IPS-20b (cell line): ENCODE results near the gene FOXD2.
"Not testable (repeated sequence)": the region's sequence is repeated elsewhere in the genome, so short reads cannot be mapped to it uniquely, and the experiment has no call there.

Experiments
- H3K27ac ChIP-seq: one replicate; pipeline ENCODE4 v1.5.1; 2013; ENCODE audit warnings: low read length
- H3K27me3 ChIP-seq: 2 replicates; pipeline ENCODE4 v1.6.1; 2013; ENCODE audit warnings: mild to moderate bottlenecking, low read length, inconsistent platforms; ENCODE audit not compliant: insufficient read depth
- H3K36me3 ChIP-seq: 2 replicates; pipeline ENCODE4 v1.6.1; 2013; ENCODE audit warnings: low read depth, mild to moderate bottlenecking, inconsistent platforms, low read length, moderate library complexity; ENCODE audit not compliant: insufficient read depth
- H3K4me1 ChIP-seq: 2 replicates; pipeline ENCODE4 v1.6.1; 2013; ENCODE audit warnings: mild to moderate bottlenecking, control low read depth, inconsistent platforms, low read length, moderate library complexity; ENCODE audit not compliant: insufficient read depth
- H3K4me3 ChIP-seq: 2 replicates; pipeline ENCODE4 v1.5.1; 2013; ENCODE audit warnings: mild to moderate bottlenecking, low read length, inconsistent platforms
- H3K9ac ChIP-seq: 2 replicates; pipeline ENCODE4 v1.6.1; 2013; ENCODE audit warnings: low read depth, mild to moderate bottlenecking, inconsistent platforms, low read length, moderate library complexity
- H3K9me3 ChIP-seq: 2 replicates; pipeline ENCODE4 v1.6.1; 2013; ENCODE audit warnings: mild to moderate bottlenecking, low read depth, low read length, inconsistent platforms; ENCODE audit not compliant: insufficient read depth

Gene FOXD2

DNA sequence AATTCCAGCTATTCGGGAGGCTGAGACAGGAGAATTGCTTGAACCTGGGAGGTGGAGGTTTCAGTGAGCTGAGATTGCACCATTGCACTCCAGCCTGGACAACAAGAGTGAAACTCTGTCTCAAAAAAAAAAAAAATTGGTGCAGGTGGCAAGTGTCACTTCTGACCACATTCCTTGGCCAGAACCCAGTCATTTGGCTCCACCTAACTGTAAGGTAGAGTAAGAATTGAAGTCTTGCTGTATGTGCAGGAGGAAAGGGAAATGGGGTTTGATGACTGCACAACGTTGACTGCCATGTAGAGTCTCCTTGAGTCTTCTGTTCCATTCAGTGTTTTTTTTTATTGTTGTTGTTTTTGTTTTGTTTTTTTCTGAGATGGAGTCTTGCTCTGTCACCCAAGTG, 16.1 kb downstream of the FOXD2 start:
- H3K27ac ChIP-seq, H3K9ac ChIP-seq, H3K4me3 ChIP-seq, H3K4me1 ChIP-seq, H3K9me3 ChIP-seq, H3K36me3 ChIP-seq: not testable (repeated sequence)
- H3K27me3 ChIP-seq, result peaks cover 67% of the 10 kb centered on the region

DNA sequence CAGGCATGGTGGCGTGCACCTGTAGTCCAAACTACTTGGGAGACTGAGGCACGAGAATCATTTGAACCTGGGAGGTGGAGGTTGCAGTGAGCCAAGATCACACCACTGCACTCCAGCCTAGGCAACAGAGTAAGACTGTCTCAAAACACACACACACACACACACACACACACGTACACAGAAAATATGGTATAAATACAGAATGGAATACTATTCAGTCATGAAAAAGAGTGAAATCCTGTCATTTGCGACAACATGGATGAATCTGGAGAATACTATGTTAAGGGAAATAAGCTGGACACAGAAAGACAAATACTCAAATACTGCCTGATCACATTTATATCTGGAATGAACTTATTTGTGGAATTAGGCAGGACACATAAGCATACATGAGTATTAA, 18.4 kb downstream of the FOXD2 start:
- Histone ChIP-seq H3K27me3 (peaks cover 57% of the 10 kb centered on the region), H3K27ac (no peak overlapping the region), H3K9ac (no peak overlapping the region), H3K9me3 (no peaks in the 10 kb centered on the region), H3K36me3 (no peaks in the 10 kb centered on the region), H3K4me1 (peaks cover 22% of the 10 kb centered on the region), H3K4me3 (no peak overlapping the region)

- not testable (repeated sequence) for H3K27ac ChIP-seq, H3K9me3 ChIP-seq
- H3K27me3 ChIP-seq, result peaks cover 57% of the 10 kb centered on the region
Measured at GRCh38 chr1:47457547-47457946, 19.7 kb downstream of the FOXD2 start.

GRCh38 chr1:47459253-47459788, 21.5 kb downstream of the FOXD2 start:
- H3K27me3 ChIP-seq, result peaks cover 51% of the 10 kb centered on the region
- no peak overlapping the region for H3K27ac ChIP-seq
- no peaks in the 10 kb centered on the region for H3K9me3 ChIP-seq
- H3K4me3 ChIP-seq, result no peak overlapping the region; the same call in 1 of the 2 replicates
- peaks cover 22% of the 10 kb centered on the region for H3K4me1 ChIP-seq
- no peak overlapping the region for H3K9ac ChIP-seq
- H3K36me3 ChIP-seq, result no peaks in the 10 kb centered on the region

More at GRCh38 chr1:47457547-47457946, 19.7 kb downstream of the FOXD2 start:
- not testable (repeated sequence) for H3K4me3 ChIP-seq, H3K9ac ChIP-seq, H3K36me3 ChIP-seq
- peaks cover 22% of the 10 kb centered on the region for H3K4me1 ChIP-seq

- Histone ChIP-seq H3K4me3 (peak overlapping the region; percentile 2; the same call in 1 of the 2 replicates), H3K9me3 (no peaks in the 10 kb centered on the region), H3K27me3 (peaks cover 47% of the 10 kb centered on the region), H3K9ac (no peak overlapping the region), H3K36me3 (no peaks in the 10 kb centered on the region), H3K4me1 (peaks cover 22% of the 10 kb centered on the region), H3K27ac (no peak overlapping the region)
Measured at GRCh38 chr1:47460040-47460439, 22.2 kb downstream of the FOXD2 start.

DNA sequence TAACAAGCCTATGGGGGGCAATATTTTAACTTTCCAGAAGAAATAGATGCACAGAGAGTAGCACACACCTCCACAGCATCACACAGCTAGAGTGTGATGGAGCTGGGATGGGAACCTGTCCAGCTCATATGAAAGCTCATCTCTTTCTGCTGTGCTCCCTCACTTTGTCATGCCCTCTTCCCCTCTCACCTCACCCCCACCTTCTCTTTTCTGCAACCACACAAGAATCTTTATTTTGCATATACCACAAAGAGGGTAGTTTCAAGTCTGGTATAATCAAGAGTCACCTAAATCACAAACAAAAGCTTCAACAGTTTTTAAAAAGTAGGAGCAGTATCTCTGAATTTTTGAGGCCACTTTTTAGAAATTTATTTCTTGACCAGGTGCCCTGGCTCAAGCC, 22.6 kb downstream of the FOXD2 start:
- H3K27me3 ChIP-seq, result peaks cover 47% of the 10 kb centered on the region
- H3K9ac ChIP-seq, result no peak overlapping the region
- no peaks in the 10 kb centered on the region for H3K36me3 ChIP-seq
- H3K9me3 ChIP-seq, result no peaks in the 10 kb centered on the region
- H3K27ac ChIP-seq, result no peak overlapping the region
- no peak overlapping the region; the same call in 1 of the 2 replicates for H3K4me3 ChIP-seq
- H3K4me1 ChIP-seq, result peaks cover 22% of the 10 kb centered on the region

DNA sequence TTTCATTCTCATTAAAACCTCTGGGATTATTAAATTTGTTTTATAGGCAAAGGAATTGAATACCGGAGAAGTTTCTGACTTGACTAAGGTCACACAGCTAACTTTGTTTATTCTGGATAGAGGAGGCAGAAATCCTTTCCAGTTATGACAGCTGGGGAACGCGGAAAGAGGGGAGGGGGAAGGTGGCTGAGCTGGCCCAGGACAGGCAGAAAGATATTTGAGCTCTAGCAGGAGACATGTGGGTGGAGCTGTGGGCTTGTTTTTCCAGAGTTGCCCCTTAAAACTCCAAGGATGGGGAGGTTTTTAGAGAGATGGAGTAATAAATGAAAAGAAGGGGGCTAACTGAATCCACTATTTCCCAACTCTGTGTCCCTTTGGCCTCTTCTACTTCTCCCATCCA, 27.8 kb downstream of the FOXD2 start:
- Histone ChIP-seq H3K4me3 (no peak overlapping the region), H3K4me1 (no peaks in the 10 kb centered on the region), H3K9me3 (no peaks in the 10 kb centered on the region), H3K27me3 (peaks cover 27% of the 10 kb centered on the region), H3K36me3 (no peaks in the 10 kb centered on the region), H3K27ac (no peak overlapping the region), H3K9ac (no peak overlapping the region)

- Histone ChIP-seq H3K4me1 (no peaks in the 10 kb centered on the region), H3K27me3 (peaks cover 11% of the 10 kb centered on the region; the same call in 1 of the 2 replicates), H3K36me3 (no peaks in the 10 kb centered on the region), H3K9ac (no peak overlapping the region), H3K27ac (no peak overlapping the region), H3K9me3 (no peaks in the 10 kb centered on the region), H3K4me3 (no peak overlapping the region)
Measured at GRCh38 chr1:47468709-47469389, 31.0 kb downstream of the FOXD2 start.

DNA sequence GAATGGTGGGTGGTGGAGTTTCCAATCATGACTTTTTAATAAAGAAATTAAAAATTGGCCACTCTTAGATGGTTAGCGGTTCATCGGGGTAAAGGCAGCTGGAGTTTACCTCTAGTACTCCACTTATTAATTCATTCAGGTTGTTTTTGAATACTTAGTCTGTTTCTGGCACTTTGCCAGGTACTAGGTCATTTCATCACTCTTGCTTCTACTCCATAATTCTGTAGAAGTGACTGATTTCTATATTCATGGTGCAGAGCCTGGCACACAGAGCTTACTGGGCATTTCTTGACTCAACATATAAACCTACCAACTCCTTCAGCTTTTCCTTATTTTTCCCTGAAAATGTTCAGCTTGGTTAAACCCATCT, 31.5 kb downstream of the FOXD2 start:
- H3K27me3 ChIP-seq, result peaks cover 11% of the 10 kb centered on the region; the same call in 1 of the 2 replicates
- H3K9ac ChIP-seq, result no peak overlapping the region
- H3K27ac ChIP-seq, result no peak overlapping the region
- H3K9me3 ChIP-seq, result no peaks in the 10 kb centered on the region
- no peak overlapping the region for H3K4me3 ChIP-seq
- no peaks in the 10 kb centered on the region for H3K4me1 ChIP-seq
- no peaks in the 10 kb centered on the region for H3K36me3 ChIP-seq

DNA sequence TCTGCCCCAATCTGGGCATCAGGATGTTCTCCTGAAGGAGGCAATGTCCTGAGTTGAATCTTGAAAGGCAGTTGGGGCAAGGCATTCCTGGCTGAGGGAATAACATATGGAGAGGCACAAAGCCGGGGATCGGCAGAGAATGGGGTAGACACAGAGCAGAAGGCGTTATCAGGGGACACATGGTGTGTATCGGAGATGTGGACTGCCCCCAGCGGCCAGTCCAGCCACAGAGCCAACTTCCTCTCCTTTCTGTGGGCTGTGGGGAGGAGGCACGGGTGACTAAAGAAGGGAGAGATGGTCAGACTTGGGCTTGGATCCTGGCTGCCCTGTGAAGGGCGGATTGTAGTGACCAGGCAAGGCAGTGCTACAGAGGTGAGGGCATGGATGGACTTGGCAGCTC, 32.1 kb downstream of the FOXD2 start:
- no peak overlapping the region for H3K9ac ChIP-seq
- no peaks in the 10 kb centered on the region for H3K9me3 ChIP-seq
- no peaks in the 10 kb centered on the region for H3K36me3 ChIP-seq
- no peak overlapping the region for H3K4me3 ChIP-seq
- no peak overlapping the region for H3K27ac ChIP-seq
- H3K27me3 ChIP-seq, result peaks cover 11% of the 10 kb centered on the region; the same call in 1 of the 2 replicates
- no peaks in the 10 kb centered on the region for H3K4me1 ChIP-seq

GRCh38 chr1:47471163-47471562, 33.3 kb downstream of the FOXD2 start:
- no peak overlapping the region for H3K27ac ChIP-seq
- H3K9me3 ChIP-seq, result no peaks in the 10 kb centered on the region
- H3K4me3 ChIP-seq, result no peak overlapping the region
- no peaks in the 10 kb centered on the region for H3K4me1 ChIP-seq
- peaks cover 13% of the 10 kb centered on the region; the same call in 1 of the 2 replicates for H3K27me3 ChIP-seq
- no peak overlapping the region for H3K9ac ChIP-seq
- no peaks in the 10 kb centered on the region for H3K36me3 ChIP-seq
